DMS114 treated with DMSO at 0.1 percent for 48 hours (cell line): ENCODE measurements around the gene GMPR2.

Experiments
- DNase-seq: peaks from one replicate; lab custom pipeline; 2025; ENCODE audit not compliant: unreplicated experiment; lab: John Stamatoyannopoulos, UW

Gene GMPR2

DNA sequence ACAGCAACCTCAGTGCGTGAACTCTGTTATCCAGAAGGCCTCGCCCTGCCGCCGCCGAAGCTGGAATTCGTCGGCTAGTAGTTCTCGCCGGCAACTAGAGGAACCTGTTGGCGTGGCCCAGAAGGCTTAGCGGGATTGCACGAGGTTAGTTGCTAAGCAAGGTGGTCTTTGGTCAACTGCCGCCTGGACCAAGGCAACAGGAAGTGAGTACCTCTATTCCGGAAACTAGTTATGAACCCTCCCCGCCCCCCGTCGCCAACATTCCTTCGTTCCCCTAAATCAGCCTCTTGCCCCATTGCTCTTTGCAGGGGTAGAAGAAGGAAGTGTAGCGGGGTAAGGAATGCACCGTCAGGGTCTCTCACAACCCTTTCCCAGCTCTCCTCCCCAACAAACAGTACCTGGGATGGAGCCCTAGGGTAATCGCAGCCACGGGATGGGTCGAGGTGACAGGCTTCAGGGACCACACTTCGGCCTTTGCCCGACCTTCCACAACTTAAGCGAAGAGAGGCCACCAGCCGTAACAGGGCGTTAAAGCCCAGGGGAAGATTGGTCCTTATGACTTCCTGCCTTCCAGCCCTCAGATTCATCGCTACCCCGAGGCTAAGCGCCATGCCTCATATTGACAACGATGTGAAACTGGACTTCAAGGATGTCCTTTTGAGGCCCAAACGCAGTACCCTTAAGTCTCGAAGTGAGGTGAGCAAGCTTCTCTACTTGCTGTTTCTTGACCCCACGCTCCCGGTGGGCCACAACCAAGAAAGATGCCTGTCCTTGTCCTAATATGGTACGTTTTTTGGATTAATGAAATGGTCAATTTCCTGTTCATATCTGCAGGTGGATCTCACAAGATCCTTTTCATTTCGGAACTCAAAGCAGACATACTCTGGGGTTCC, at the start of gene GMPR2:
TSS of gene GMPR2 (plus strand) at position 285 of the 893 bp plus-strand sequence. CDS start at position 610, 325 bp downstream.
- peak; percentile 82 for DNase-seq

DNA sequence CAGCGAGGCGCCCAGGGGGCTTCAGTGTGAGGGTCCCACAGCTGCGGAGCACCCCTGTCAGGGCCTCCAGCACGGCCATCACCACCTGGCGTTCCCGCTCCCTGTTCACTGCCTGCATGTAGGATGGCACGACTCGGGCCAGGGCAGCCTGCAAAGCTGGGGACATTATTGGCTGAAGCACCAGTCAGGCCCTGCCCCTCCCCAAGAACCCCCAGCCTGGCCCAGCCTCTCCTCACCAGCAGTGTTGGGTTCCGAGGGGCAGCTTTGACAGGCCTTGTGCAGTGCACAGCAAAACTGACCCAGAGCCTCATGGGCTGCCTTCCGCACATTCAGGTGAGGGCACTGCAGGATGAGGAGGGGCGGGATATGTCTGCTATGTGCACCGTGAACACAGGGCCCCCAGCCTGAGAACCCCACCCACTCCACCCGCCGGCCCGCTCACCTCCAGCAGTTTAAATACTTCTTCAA, 49.7 kb upstream of the GMPR2 start:
- DNase-seq, result no peak

DNA sequence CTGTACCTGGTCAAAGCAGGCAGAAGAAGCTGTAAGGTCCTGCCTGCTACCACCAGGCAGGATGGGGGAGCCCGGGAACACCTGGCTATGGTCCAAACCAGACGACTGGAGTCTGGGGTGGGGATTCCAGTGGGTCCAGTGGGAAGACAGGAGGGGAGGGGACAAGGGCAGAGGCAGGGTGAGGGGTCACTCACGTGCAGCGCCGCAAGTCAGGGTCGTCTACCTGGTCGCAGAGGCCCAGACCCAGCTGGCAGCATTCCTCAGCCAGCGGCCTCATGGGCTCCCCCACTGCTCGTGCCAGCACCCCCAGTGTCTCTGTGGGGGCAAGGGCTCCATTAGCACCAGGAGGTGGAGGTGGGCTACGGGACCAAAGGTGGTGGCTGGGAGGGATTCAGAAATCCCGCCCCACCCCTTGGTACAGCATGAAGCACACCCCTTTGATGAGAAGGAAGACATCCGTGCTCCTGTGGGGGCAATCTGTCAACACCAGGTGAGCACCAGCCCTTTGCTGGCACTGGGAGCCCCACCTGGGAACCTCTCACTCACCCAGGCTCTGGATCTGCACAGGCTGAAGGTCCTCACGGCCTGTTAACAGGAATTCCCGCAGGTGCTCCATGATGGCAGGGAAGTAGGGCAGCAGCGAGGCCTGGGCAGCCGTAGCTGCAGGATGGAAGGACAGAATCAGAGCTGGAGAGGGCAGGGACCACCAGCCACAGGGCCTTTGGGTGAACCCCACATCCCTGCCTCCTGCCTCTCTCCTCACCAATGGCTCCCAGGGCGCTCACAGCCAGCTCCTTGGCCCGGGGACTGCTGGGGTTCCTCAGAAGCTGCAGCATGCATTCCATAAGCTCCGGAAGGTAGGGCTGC, 48.4 kb upstream of the GMPR2 start:
- no peak for DNase-seq

- no peak for DNase-seq
Measured at GRCh38 chr14:24185026-24185425, 47.7 kb upstream of the GMPR2 start.

- no peak for DNase-seq
Measured at GRCh38 chr14:24185741-24186140, 47.0 kb upstream of the GMPR2 start.

DNA sequence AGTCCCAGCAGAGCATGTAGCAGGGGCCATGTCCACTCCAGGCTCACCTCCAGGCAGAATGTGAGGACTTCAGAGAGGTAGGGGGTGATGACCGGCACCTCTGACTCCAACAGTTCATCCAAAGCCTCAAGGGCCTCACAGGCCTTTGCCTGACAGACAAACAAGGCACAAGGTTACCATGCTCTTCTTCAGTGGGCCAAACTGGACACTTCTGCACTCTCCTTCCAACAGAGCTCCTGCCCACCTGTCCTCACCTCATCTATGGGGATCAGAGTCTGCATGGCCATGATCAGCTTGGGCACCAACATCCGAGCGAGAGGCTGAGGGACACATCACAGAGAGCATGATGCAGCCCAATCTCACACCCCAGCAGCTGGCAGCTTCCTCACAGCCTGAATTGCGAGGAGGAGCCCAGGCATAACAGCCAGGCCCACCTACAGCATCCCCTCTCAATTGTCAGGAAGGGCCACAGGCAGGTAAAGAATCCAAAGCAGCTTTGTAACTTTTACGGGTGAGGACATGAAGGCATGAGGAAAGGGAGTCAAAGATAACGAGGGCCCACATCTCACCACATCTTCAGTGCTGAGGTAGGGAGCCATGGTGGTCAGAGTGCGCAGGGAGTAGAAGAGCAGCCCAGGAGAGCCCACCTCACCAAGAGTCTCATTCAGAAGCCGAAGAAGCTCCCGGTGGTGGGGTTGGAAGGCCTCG, 45.7 kb upstream of the GMPR2 start:
- no peak for DNase-seq

- DNase-seq, result no peak
Measured at GRCh38 chr14:24187539-24187915, 45.2 kb upstream of the GMPR2 start.

- peak; percentile 65 for DNase-seq
Measured at GRCh38 chr14:24188251-24189058, 44.3 kb upstream of the GMPR2 start, which contains the start of gene IPO4. Gene IPO4, minus strand, starts transcription at chr14:24188816. Its CDS starts 29 bp downstream, at chr14:24188787.

DNA sequence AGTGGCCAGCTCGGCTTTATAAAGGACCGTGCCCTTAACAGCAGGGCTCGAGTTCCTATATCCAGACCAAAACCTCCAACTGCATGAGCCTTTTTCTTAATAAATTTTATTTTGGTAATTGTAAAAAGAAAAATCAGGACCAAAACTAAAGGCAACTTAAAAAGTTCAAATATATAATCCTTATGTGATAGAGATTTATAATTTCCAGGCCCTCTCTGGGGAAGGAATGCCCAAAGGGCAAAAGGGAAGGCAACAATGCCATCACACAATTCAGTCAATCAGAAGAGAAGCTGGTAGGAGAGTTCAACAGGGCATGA, 43.7 kb upstream of the GMPR2 start:
- no peak for DNase-seq

DNA sequence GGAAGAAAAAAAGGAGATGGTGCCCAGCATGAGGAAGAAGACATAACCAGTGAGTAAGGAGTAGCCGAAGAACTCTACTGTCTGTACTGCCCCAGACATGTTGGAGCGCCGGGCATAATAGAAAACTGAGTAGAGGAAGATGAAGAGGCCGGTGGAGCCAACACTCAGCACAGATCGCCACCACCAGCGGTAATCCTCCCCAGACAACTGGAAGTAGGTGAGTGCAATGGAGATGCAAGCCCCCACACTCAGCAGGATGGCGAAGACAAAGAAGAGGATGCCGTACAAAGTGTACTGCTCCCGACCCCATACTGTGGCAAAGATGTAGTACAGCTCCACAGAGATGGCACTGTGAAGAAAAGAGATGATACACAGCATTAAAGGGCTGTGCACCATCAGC, 43.3 kb upstream of the GMPR2 start:
- no peak for DNase-seq

- DNase-seq, result no peak
Measured at GRCh38 chr14:24190416-24190815, 42.3 kb upstream of the GMPR2 start.

DNA sequence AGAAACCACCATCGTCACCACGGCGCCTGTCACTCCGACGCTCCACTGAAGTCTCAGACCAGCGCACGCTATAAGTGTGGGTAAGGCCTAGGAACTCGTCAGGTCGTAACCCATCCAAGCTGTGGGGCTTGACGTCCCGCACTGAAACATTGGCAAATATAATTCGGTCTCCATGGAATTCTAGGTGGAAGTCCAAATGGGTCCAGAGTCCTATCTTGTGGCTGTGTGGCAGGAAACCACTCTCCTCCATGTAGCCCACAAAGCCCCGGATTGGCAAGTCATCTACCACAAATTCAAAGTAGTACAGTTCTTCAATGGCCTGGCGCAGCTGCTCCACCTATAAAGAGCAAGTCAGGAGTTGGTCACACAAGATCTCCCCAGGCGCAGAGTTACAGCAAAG, 39.8 kb upstream of the GMPR2 start:
- no peak for DNase-seq

- no peak for DNase-seq
Measured at GRCh38 chr14:24194186-24194872, 38.4 kb upstream of the GMPR2 start.

DNA sequence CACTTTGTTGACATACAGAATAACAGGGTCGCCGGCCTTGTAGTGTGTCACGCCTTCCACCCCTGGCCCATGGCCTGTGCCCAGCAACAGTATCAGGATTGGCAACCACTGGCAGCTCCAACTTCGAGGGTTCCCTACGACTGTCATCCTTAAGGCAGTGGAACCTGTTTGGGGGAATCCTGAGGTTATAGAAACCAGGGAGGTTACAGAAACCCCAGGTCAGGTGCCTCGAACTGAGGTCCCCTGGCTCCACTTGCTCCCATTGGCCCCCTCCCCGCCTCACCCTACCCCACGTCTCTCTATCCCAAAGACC, 37.9 kb upstream of the GMPR2 start:
- DNase-seq, result no peak

DNA sequence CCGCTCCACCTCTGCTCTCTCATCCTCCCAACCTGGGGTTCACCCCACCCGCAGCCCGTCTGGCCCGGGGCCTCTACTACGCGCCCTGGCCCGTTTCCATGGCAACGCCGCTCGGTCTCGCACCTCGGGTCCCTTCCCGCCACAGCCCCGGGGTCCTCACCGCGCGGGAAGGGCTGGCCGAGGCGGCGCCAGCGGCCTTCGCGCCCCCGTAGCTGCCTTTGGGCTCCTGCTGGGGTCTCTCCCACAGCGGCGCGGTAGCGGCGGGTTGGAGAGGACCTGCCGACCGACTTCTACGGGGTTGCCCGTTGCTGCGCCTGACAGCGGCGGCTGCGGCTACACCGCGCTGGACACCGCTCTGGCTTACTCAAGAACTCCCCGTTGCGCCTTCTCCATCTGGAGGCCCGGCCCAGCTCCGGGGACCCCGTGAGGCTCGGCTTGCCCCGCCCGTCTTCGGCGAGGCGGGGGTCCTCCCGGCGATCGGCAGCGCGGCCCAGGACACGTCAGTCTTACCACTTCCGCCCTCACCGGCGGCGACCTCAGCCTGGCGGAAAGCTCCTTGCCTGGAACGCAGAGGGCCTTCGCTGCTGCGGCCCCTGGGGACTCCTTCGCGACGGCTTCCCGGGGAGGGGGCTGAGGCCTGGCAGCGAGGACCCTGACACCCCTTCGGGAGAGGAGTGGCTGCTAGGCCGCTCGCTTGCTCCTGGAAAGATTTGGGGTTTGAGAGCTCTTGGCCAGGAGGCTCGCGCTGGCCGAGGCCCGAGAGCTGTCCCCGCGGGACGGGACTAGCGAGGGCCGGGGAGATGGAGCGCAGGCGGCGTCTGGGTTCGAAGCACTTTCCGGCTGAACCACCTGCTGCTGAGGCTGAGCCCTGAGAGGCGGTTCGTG, 37.3 kb upstream of the GMPR2 start, which contains the start of gene TM9SF1:
TSS of gene TM9SF1 (minus strand) at position 256 of the 885 bp plus-strand sequence. CDS start 422 bp downstream, outside the sequence.
- peak; percentile 42 for DNase-seq

DNA sequence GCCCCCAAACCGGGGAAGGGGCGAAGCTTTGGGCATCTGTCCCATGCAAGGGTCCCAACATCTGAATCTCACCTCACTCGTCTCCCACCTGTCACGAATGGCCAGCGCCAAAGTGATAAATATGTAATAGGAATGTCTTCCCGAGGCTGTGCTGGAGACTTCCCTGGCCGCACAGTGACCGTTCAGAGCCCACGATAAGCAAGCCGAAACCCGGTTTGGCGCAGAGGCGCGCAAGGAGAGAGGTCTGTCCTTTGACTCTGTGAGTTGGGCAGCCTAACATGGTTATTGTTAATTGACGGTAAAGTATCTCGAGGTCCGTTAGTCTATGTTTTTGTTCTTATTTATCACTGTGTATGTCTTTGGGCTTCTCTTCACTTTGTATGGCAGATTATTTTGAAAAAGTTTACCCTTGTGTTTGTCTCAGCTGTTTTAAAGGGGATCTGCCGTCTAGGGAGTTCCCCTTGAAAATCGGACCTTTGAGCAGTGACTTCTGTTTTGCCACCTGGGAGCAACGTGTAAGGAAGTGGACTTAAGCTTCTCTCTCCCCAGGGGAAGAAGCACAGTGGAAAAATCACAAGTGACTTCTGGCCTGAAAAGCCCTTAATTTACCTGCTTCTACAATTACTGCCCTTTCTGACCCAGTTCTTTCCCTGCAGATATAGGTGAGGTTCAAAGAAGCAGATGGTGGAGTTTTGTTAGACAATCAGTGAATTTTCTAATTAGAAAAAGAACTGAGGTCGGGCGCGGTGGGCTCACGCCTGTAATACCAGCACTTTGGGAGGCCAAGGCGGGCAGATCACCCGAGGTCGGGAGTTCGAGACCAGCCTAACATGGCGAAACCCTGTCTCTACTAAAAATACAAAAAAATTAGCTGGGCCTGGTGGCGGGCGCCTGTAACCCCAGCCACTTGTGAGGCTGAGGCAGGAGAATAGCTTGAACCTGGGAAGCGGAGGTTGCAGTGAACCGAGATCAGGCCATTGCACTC, 36.4 kb upstream of the GMPR2 start:
- DNase-seq, result no peak

GRCh38 chr14:24197056-24197450, 35.7 kb upstream of the GMPR2 start:
- DNase-seq, result no peak
